Activated CD8-positive, alpha-beta memory T cell treated with anti-CD3 and anti-CD28 coated beads, Interleukin-2, amount 50 U/mL, for 24 hours (primary cell): ENCODE measurements around the gene ZFR2.

Source experiments
- DNase-seq: peaks from one replicate; pipeline ENCODE4 v3.0.0-alpha.2; 2020; ENCODE audit errors: extremely low read depth

Gene ZFR2

DNA sequence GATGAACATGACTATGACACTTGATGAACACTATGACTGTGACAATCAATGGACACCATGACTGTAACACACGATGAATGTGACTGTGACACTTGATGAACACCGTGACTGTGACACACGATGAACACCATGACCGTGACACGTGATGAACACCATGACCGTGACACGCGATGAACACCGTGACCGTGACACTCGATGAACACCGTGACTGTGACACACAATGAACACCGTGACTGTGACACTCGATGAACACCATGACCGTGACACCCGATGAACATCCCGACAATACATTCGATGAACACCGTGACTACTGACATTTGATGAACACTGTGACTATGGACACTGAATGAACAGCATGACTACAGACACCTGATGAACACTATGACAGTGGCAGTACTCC lies 30.9 kb downstream of the ZFR2 start:
- no peak for DNase-seq

GRCh38 chr19:3837332-3837731 lies 31.5 kb downstream of the ZFR2 start:
- no peak for DNase-seq

DNA sequence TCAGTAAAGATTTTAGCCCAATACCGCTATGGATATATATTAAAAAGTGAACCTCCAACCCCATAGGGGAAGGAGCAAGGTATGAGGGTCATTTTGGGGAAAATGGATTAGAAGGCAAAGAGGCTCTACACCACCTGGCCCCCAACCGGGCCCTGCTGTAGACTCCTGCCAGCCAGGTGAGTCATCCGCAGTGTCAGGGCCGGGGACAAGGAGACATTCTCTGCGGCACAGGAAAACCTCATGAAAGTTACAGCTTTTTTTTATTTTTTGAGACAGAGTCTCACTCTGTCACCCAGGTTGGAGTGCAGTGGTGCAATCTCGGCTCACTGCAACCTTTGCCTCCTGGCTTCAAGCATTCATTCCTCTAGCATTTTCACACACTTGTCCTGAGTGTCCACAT lies 32.0 kb downstream of the ZFR2 start:
- no peak for DNase-seq

DNA sequence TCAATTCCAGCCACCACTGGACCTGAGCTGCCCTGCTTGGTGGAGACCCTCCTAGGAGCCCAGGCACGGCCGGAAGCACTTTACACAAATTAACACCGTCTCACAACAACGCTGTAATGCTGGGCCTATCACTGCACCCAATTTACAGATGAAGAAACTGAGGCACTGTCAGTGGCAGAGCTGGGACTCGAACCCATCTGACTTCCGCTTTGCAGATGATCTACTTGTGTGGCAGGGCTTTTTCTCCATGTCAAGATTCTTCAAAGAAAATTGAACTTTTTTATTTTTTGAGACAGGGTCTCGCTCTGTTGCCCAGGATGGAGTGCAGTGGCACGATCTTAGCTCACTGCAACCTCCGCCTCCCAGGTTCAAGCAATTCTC lies 33.8 kb downstream of the ZFR2 start:
- no peak for DNase-seq

GRCh38 chr19:3834349-3835054 lies 34.3 kb downstream of the ZFR2 start:
- DNase-seq, result no peak

DNA sequence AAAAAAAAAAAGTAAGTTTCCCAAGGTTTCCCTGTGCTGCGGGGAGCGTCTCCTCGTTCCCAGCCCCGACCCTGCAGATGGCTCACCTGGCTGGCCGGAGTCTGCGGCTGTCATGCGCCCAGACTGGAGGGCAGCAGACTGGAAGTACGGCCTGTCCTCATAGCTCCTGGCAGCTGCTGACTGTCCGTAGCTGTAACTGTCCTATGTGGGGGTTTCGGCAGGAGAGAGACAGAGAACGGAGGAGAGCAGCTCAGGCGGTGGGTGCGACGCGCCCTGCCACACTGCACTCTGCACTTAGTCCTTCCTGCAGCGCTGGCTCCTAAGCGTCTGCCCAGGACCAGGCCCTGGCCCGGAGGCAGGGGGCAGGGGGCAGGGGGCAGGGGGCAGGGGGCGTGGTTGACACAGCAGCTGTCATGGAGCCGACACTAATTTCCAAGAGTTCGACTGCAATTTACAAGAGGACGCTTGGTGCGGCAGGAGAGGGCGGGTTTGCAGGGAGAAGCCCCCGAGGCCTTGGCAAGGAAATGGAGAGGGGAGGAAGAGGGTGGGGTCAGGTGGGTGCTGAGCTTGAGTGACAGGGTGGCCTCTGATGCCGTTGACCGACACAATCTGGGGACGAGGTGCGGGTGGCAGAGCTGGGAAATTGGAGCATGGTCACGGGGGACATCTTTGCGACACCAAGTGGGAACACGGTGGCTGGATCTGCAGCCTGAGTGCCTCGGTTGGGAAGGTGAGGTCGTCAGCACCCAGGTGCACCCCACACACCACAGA lies 35.1 kb downstream of the ZFR2 start:
- DNase-seq, result no peak

DNA sequence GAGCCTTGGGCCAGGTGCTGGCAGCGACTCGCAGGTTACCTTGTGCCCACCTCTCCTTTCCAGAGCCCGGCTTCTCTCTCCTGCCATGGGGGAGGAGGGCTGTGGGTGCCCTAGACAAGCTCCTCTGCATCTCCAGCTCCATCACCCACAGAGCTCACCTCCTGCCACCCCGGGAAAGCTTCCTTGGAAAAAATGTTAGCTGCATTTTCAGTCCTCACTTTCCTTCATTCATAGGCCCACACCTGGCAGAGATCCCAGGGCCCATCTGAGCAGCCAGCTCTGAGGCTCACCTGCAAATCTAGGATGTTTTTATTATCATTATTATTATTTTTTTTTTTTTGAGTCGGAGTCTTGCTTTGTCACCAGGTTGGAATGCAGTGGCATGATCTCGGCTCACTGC lies 36.8 kb downstream of the ZFR2 start:
- DNase-seq, result no peak

DNA sequence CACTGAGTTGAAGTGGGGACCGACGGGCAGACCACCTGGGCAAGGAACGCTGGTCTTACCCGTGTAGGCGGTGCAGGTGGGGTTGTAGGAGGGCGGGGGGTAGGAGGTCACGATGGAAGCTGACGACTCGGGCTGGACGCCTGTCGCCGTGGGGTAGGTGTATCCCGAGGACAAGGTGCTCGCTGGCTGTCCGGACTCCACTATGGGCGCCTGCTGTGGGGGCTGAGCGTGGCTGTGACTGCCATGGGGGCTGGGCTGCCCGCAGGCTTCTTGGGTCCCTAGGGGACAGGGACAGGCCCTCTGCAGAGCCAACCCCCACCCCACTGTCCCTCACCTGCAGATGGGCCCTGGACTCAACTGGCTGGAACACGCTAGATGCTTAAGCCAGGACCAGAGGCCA lies 37.2 kb downstream of the ZFR2 start:
- no peak for DNase-seq

GRCh38 chr19:3830621-3831589 lies 37.9 kb downstream of the ZFR2 start:
- no peak for DNase-seq

- no peak for DNase-seq
These were observed 41.5 kb downstream of the ZFR2 start for GRCh38 chr19:3827306-3827705.

DNA sequence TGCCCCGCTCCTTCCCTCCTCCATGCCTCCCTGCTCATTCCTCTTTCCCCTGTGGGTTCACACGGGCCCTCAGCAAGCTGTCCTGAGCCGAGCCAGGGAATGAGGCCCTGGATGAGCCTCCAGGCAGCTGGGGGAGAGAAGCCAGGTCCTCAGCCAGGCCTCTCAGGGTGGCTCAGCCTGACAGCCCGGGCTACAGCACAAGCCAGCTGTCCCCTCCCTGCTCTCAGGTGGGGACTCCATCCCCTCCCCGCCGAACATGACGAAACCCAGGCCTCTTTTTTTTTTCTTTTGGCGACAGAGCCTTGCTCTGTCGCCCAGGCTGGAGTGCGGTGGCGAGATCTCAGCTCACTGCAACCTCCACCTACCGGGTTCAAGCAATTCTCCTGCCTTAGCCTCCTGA lies 42.7 kb downstream of the ZFR2 start:
- no peak for DNase-seq

- no peak for DNase-seq
These were observed 43.4 kb downstream of the ZFR2 start for GRCh38 chr19:3825286-3825956.

- no peak for DNase-seq
These were observed 45.5 kb downstream of the ZFR2 start for GRCh38 chr19:3823350-3823713.

GRCh38 chr19:3822683-3823349 lies 46.0 kb downstream of the ZFR2 start:
- DNase-seq, result no peak

- DNase-seq, result peak; percentile 66
These were observed 46.9 kb downstream of the ZFR2 start for GRCh38 chr19:3821857-3822364.

- no peak for DNase-seq
These were observed 47.7 kb downstream of the ZFR2 start for GRCh38 chr19:3821156-3821555.

GRCh38 chr19:3819989-3820388 lies 48.8 kb downstream of the ZFR2 start:
- DNase-seq, result no peak

- DNase-seq, result no peak
These were observed 49.9 kb downstream of the ZFR2 start for GRCh38 chr19:3818918-3819317.

- no peak for DNase-seq
These were observed 50.4 kb downstream of the ZFR2 start for GRCh38 chr19:3818466-3818865.

- DNase-seq, result no peak
These were observed 51.1 kb downstream of the ZFR2 start for GRCh38 chr19:3817761-3818160.

- DNase-seq, result no peak
These were observed 52.1 kb downstream of the ZFR2 start for GRCh38 chr19:3816566-3817218.
